HepG2 (cell line): ENCODE measurements around the gene PSKH1. TPM values are rescaled to one million over a fixed set of nuclear protein-coding genes. Genes with fewer than 3 reads are reported as not detected.

ENCODE experiments used
- AKNA ChIP-seq: sonication (generic); formaldehyde crosslinking; IDR thresholded peaks from 2 replicates; pipeline ENCODE4 v1.4.0; 2020; ENCODE audit warnings: missing genetic modification reagents, borderline replicate concordance
- CBX2 ChIP-seq, 2 experiments: fragments of 200-600 bp in 1 of 2; sonication (generic); formaldehyde crosslinking in 1 of 2; IDR thresholded peaks; 2 replicates each; pipeline versions ENCODE4 v1.7.0 to v1.8.1; 2018 to 2022; ENCODE audit warnings: low read depth in 2 of 2, low read length in 1 of 2, mild to moderate bottlenecking in 1 of 2, missing genetic modification reagents in 1 of 2
- CREB3 ChIP-seq: sonication (generic); formaldehyde crosslinking; IDR thresholded peaks from 2 replicates; pipeline ENCODE4 v1.5.0; 2020; ENCODE audit warnings: missing genetic modification reagents
- NR3C1 ChIP-seq: sonication (generic); formaldehyde crosslinking; IDR thresholded peaks from 2 replicates; pipeline ENCODE4 v1.4.0; 2020; ENCODE audit warnings: missing genetic modification reagents
- SAFB2 ChIP-seq: sonication (generic); formaldehyde crosslinking; IDR thresholded peaks from 2 replicates; pipeline ENCODE4 v1.5.1; 2020; ENCODE audit warnings: missing genetic modification reagents, low read depth, mild to moderate bottlenecking, borderline replicate concordance
- SATB2 ChIP-seq: sonication (generic); formaldehyde crosslinking; IDR thresholded peaks from 2 replicates; pipeline ENCODE4 v1.5.0; 2020; ENCODE audit warnings: missing genetic modification reagents
- ZBTB4 ChIP-seq: sonication (generic); formaldehyde crosslinking; IDR thresholded peaks from 2 replicates; pipeline ENCODE4 v1.4.0; 2020; ENCODE audit warnings: missing genetic modification reagents, mild to moderate bottlenecking, borderline replicate concordance
- ZNF17 ChIP-seq: sonication (generic); formaldehyde crosslinking; IDR thresholded peaks from 2 replicates; pipeline ENCODE4 v1.5.0; 2020; ENCODE audit warnings: mild to moderate bottlenecking, missing genetic modification reagents
- ZNF20 ChIP-seq: sonication (generic); formaldehyde crosslinking; IDR thresholded peaks from 2 replicates; pipeline ENCODE4 v1.4.0; 2020; ENCODE audit warnings: mild to moderate bottlenecking, moderate library complexity, missing genetic modification reagents
- ZNF660 ChIP-seq: sonication (generic); formaldehyde crosslinking; IDR thresholded peaks from 2 replicates; pipeline ENCODE4 v1.5.1; 2020; ENCODE audit warnings: mild to moderate bottlenecking, low read depth, missing genetic modification reagents, borderline replicate concordance
- ZNF775 ChIP-seq: sonication (generic); formaldehyde crosslinking; IDR thresholded peaks from 2 replicates; pipeline ENCODE4 v1.4.0; 2020; ENCODE audit warnings: missing genetic modification reagents, mild to moderate bottlenecking, moderate library complexity, borderline replicate concordance
- polyA plus RNA-seq, 8 experiments: library from polyadenylated mRNA; depleted of rRNA in 3 of 8; stranded (reverse) in 7 of 8; unstranded in 1 of 8; fragments of >200 nt; fragmentation: Illumina TruSeq in 4 of 8; extraction: Trizol in 4 of 8; gene quantifications; 2 replicates each; pipeline versions ENCODE4 v1.2.1 to v1.2.3, GENCODE V29; 2011 to 2016; ENCODE audit warnings: low read depth in 4 of 8, missing spikeins in 1 of 8, mixed read lengths in 1 of 8; ENCODE audit not compliant: insufficient read depth in 1 of 8
- total RNA-seq, 5 experiments: library from RNA; depleted of rRNA; stranded (reverse); fragments of >200 nt; fragmentation: Illumina TruSeq; extraction: Trizol; gene quantifications; 2 replicates each; pipeline ENCODE4 v1.2.3, GENCODE V29; 2016; ENCODE audit warnings: low read depth in 1 of 5
- TF ChIP-seq, protein P1 (sequence below): sonication (generic); formaldehyde crosslinking; IDR thresholded peaks from 2 replicates; pipeline ENCODE4 v1.4.0; 2020; ENCODE audit warnings: mild to moderate bottlenecking, missing genetic modification reagents
- TF ChIP-seq, protein P2 (sequence below): sonication (generic); formaldehyde crosslinking; conservative IDR thresholded peaks from 2 replicates; pipeline ENCODE4 v1.8.0; 2022; ENCODE audit warnings: mild to moderate bottlenecking, moderate library complexity, missing genetic modification reagents
- TF ChIP-seq, protein P3 (sequence below): sonication (generic); formaldehyde crosslinking; IDR thresholded peaks from 2 replicates; pipeline ENCODE4 v1.4.0; 2020; ENCODE audit warnings: missing genetic modification reagents; ENCODE audit errors: not compliant biosample characterization

Gene PSKH1
- total and polyA plus RNA-seq, 2 of the 13 experiments (the other 11 are each of a cell fraction or from before 2014, with no cell fraction given), result 8.4 to 19.1 TPM

- no peak for TF ChIP-seq AKNA
- TF ChIP-seq, protein P1, sequence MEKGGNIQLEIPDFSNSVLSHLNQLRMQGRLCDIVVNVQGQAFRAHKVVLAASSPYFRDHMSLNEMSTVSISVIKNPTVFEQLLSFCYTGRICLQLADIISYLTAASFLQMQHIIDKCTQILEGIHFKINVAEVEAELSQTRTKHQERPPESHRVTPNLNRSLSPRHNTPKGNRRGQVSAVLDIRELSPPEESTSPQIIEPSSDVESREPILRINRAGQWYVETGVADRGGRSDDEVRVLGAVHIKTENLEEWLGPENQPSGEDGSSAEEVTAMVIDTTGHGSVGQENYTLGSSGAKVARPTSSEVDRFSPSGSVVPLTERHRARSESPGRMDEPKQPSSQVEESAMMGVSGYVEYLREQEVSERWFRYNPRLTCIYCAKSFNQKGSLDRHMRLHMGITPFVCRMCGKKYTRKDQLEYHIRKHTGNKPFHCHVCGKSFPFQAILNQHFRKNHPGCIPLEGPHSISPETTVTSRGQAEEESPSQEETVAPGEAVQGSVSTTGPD, result no peak
- TF ChIP-seq CREB3 (CRISPR knock-in tag), result no peak
- TF ChIP-seq SAFB2, result no peak
- TF ChIP-seq ZBTB4, result no peak
- TF ChIP-seq ZNF660 (CRISPR knock-in tag), result no peak
- TF ChIP-seq ZNF20 (CRISPR knock-in tag), result no peak
- no peak for TF ChIP-seq ZNF17 (CRISPR knock-in tag)
- no peak for TF ChIP-seq SATB2
- TF ChIP-seq ZNF775 (CRISPR knock-in tag), result no peak
- TF ChIP-seq CBX2 (IDR thresholded peaks at IDR 0.05; ENCODE audit: low read depth, low read length), result no peak
- no peak for TF ChIP-seq CBX2 (CRISPR knock-in tag; IDR thresholded peaks at IDR 0.05; ENCODE audit: low read depth)
- TF ChIP-seq NR3C1, result no peak
- TF ChIP-seq, protein P2, sequence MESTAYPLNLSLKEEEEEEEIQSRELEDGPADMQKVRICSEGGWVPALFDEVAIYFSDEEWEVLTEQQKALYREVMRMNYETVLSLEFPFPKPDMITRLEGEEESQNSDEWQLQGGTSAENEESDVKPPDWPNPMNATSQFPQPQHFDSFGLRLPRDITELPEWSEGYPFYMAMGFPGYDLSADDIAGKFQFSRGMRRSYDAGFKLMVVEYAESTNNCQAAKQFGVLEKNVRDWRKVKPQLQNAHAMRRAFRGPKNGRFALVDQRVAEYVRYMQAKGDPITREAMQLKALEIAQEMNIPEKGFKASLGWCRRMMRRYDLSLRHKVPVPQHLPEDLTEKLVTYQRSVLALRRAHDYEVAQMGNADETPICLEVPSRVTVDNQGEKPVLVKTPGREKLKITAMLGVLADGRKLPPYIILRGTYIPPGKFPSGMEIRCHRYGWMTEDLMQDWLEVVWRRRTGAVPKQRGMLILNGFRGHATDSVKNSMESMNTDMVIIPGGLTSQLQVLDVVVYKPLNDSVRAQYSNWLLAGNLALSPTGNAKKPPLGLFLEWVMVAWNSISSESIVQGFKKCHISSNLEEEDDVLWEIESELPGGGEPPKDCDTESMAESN (CRISPR knock-in tag), result peak; percentile 27; the same call in 1 of the 2 replicates
- TF ChIP-seq, protein P3, sequence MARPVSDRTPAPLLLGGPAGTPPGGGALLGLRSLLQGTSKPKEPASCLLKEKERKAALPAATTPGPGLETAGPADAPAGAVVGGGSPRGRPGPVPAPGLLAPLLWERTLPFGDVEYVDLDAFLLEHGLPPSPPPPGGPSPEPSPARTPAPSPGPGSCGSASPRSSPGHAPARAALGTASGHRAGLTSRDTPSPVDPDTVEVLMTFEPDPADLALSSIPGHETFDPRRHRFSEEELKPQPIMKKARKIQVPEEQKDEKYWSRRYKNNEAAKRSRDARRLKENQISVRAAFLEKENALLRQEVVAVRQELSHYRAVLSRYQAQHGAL, result no peak
These were observed 36.0 kb upstream of the PSKH1 start (continued) for GRCh38 chr16:67856927-67857546.
